CD4-positive, alpha-beta T cell treated with Interleukin-1 beta for 1 hour (primary cell): ENCODE results near the gene ARFIP1.
"Not testable (repeated sequence)": the region's sequence is repeated elsewhere in the genome, so short reads cannot be mapped to it uniquely, and the experiment has no call there.

Experiments used
- DNase-seq, 2 donors: peaks; one replicate each; pipeline ENCODE4 v3.0.0-alpha.2; 2020 to 2022

The ARFIP1 gene, protein sequence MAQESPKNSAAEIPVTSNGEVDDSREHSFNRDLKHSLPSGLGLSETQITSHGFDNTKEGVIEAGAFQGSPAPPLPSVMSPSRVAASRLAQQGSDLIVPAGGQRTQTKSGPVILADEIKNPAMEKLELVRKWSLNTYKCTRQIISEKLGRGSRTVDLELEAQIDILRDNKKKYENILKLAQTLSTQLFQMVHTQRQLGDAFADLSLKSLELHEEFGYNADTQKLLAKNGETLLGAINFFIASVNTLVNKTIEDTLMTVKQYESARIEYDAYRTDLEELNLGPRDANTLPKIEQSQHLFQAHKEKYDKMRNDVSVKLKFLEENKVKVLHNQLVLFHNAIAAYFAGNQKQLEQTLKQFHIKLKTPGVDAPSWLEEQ

DNA sequence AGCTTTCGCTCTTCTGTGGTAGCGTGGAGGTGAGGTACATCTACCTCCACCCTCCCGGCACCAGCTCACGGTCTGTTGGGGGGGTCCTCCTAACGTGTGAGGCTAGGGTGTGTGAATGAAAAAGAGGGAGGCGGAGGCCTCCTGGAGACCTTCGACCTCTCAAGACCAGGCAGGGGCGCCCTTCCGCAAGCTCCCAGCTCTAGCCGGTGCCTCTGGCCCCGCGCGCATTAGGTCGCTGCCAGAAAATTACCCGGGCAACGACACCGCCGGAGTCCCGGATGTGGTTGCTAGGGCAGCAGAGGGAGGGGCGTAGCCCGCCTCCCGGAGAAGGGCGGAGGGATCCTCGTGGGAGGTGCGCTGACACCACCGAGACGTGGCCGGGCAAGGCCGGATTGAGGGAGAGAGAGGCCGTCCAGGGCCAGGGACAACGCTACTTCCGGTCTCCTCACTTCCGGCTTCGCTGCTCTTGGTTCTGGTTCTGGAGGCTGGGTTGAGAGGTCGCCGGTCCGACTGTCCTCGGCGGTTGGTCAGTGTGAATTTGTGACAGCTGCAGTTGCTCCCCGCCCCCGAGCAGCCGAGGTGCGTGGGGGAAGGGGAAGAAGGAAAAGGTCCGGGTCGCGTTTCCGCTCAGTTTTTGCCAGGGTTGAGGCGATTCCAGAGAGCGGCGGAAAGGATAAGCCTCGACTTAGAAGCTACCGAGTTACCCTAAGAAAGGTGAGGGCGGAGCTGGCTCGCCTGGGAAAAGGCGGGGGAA is at the start of gene ARFIP1, which contains the start of gene TIGD4:
Gene ARFIP1 (plus strand): TSS at position 442 of the 754 bp plus-strand sequence. CDS start 49,680 bp downstream, outside the sequence.
Gene TIGD4 (minus strand): TSS at position 218 of the 754 bp plus-strand sequence. CDS start 8,726 bp downstream, outside the sequence.
- DNase-seq = peak; percentile 93 to 95

DNA sequence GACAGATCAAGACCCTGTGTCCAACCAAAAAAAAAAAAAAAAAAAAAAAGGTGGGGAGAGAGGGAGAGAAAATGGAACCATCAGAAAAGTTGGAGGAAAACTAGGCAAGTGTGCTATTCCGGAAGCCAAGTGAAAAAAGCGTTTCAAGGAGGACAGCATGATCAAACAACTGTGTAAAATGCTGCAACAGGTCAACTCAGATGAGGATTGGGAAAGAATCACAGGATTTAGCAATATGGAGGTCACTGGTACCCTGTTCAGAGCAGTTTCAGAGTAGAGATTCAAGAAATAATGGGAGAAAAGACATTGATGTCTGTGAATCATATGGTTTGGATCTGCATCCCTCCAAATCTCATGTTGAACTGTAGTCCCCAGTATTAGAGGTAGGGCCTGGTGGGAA is 47.8 kb upstream of the ARFIP1 start:
- no peak for DNase-seq

DNA sequence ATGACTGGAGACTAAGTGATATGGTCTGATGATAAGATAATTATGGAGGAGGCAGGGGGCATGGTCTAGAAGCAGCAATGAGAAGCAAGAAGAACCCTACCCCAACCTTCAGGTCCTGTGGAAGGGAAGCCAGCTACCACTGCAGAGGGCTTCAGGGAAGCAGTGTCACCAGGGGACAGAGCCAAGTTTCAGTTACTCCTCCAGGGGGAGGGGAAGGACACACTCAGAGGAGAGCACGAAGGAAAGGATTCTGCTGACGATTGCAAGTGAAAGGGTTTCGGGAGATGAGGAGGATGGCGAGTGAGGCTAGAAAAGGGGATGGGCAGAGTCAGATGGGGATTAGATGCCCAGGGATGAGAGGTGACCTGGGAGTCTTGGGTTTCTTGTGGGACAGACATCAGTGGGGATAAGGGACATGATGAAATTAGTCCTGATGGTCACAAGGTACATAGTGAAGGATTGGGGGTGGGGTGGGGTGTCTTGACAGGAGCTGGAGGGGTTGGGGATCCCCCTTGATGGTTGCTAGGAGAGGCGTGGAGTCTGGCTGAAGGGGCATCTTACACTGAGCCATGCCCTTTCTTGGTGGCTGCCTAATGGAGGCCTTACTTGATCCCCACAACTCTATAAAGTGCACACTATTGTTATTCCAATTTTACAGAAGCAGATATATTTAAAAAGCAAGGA is 45.6 kb upstream of the ARFIP1 start:
- no peak for DNase-seq

DNA sequence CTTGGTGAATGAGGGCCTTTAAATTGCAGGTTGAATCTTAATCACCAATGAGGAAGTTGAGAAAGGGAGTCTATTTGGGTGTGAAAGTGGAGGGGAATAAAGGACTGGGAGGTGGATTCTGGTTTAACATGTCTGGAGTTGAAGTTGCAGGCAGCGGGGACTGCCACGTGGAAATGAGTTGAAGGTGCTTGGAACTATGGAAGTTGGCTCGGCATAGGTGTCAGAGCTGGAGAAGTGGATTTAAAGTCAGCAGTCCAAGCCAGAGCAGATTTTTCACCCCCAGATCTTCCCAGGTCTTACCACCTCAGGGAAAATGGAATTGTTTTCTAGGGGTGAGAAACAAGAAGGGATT is 45.1 kb upstream of the ARFIP1 start:
- DNase-seq = no peak

DNA sequence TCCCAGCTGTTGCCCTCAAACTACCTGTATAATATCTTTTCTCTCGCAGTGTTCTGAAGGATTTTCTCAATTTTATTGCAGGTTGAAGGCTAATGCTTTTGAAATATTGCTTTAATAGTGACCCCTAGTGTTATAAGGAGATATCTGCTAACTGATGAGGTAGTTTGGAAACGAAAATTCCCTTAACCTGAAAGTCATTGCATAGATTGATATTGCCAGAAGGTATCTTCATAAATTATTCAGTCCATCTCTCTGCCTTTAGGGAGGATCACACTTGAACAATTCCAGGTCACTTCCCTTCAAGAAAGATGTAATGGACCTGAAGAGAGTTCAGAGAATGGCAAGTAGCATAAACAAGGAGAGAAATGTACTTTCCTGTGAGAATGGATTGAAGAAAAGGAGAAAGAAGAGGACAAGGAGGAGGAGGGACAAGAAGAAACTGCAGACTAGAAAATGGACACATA is 44.3 kb upstream of the ARFIP1 start:
- peak in 1 of 2 donors; percentile 37 for DNase-seq

DNA sequence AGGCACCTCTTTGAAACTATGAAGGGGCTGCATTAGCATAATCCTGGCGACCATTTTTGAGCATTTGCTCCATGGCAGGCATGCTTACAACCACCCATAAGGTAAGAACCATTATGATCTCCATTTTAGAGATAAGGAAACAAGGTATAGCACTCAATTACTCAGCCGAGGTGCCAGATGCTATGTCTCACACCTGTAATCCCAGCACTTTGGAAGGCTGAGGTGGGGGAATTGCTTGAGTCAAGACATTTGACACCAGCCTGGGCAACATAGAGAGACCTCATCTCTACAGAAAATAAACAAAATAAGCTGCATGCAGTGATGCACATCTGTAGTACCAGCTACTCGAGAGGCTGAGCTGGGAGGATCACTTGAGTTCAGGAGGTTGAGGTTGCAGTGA is 43.8 kb upstream of the ARFIP1 start:
- no peak for DNase-seq

DNA sequence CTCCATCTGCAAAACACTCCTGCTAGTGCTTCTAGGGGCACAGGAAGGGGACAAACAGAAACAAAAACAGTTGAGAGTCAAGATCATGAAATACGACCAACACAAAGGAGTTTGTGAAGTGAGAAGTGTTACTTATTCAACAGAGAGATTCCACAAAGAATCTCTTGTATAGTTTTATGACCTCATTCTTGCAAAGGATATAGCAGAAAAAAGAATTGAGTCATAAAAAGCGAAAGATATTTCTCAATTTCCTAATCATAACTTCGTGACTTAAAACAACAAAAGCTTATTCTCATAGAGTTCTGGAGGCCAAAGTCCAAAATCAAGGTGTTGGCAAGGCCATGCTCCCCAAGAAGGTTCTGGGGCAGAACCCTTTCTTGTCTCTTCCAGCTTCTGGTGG is 40.9 kb upstream of the ARFIP1 start:
- no peak for DNase-seq

DNA sequence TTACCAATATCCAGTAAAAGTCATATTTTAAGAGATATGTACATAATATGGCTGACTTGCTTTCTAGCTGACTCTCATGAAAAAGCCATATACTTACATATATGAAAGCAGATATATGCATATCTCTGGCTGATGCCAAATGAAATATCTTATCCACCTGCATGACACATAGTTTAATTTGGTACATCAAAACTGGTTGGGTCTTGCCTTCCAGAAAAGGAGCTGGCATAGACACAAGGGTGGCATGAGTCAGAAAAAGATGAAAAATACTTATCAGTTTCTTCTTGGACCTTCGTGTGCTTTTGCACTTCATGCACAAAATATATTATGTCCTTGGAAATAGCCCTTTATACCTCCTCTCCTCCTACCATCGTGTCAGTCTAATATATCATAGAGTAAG is 32.3 kb upstream of the ARFIP1 start:
- no peak for DNase-seq

DNA sequence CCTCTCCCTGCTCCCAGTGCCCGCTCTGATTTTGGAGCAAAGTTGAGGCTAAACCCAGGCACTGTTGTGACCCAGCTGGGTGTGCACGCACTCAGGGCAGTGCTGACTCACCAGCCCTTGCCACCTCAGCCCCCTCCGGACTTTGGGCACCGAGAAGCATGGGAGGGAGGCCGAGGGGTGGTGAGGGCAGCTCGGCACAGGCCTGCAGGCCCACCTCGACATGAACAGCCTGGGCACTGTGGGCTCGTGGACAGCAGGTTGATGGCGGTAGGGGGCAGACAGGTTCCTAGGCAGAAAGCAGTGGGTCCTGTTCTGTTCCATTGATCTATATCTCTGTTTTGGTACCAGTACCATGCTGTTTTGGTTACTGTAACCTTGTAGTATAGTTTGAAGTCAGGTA is 31.1 kb upstream of the ARFIP1 start:
- no peak for DNase-seq

DNA sequence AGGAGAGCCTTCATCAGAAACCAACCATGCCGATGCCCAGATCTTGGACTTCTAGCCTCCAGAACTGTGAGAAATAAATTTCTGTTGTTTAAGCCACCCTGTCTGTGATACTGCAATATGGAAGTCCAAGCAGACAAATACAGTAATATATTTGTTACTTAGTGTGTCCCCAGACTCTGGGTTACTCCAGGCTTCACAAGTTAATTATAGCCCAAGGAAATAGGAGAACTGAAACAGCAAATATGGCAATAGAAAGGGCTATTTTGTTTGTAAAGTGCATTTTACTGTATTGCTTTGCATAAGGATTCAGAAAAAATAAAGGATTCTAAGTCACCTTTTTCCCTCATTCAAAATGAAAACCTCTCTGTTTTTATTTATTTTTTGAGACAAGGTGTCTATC is 16.0 kb upstream of the ARFIP1 start:
- no peak for DNase-seq

DNA sequence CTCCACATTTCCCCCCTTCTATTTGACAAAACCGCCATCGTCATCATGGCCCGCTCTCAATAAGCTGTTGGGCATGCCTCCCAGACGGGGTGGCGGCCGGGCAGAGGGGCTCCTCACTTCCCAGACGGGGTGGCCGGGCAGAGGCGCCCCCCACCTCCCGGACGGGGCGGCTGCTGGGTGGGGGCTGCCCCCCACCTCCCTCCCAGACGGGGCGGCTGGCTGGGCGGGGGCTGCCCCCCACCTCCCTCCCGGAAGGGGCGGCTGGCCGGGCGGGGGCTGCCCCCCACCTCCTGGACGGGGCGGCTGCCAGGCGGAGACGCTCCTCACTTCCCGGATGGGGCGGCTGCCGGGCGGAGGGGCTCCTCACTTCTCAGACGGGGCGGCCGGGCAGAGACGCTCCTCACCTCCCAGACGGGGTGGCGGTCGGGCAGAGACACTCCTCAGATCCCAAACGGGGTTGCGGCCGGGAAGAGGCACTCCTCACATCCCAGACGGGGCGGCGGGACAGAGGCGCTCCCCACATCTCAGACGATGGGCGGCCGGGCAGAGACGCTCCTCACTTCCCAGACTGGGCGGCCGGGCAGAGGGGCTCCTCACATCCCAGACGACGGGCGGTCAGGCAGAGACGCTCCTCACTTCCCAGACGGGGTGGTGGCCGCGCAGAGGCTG is 14.6 kb upstream of the ARFIP1 start:
- DNase-seq = not testable (repeated sequence)

DNA sequence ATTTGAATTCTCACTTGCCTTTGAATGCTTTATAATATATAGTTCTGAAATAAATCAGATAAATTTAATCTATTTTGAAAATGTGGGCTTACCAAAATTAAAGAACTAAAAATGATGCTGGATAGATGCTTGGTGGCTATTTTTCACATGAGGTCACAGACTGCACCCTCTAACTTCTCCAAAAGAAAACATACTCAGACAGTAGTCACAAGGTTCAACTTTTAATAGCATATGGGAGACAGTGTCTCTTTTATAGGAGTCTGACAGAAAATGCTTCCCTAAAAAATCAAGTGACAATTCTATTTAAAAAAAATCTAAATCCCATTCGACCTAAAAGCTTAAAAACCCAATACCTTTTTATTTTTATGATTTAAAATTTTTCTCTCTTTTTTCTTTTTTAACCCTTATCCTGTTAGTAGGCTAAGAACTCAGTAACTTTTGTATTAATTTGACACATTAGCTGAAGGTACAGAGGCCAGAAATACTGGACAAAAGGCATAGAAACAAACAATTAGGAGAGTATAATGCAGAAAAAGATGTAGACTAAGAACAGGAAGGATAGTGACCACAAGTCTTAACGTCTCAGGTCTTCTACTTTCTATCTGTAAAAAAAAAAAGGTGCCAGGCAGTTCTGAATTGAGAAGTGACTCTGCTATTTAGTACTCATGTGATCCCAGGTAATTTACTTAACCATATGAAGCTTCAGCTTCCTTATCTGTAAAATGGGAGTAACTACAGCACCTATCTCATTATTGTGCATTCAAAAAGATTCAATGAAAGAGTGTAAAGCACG is 7.8 kb upstream of the ARFIP1 start:
- DNase-seq = no peak

DNA sequence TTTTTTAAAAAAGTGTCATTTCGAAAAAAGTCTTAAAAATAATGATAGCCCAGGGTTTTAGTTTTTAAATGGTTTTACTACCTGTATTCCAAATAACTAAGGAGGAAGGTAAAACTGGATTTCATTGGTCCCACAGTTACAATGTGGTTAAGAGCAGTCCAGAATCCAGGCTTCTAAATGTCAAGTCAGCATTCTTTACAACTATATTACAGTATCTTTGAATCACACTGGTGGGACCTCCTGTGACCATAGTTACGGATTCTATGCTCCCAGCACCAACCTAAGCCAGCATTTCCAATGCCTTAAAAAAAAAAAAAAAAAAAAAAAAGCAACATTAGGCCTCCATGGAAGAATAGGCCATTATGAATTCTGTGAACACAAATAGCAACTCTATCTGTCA is 6.4 kb upstream of the ARFIP1 start:
- DNase-seq = no peak

DNA sequence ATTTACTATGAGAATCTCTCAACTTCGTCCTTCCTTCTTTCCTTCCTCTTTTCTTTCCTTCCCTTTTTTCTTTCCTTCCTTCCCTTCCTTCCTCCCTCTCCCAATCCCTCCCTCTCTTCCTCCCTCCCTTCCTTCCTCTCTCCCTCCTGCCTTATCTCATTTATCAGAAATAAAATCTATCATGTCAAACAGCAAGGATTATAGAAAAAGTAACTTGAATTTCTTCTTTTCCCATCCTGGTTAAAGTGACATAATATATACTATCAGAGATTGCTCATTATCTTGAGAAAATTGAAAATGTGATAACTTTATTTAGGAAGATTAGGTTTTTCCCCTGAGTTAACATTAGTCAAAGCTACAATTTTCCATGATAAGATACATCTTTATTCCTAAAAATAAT is 5.8 kb upstream of the ARFIP1 start:
- no peak for DNase-seq

DNA sequence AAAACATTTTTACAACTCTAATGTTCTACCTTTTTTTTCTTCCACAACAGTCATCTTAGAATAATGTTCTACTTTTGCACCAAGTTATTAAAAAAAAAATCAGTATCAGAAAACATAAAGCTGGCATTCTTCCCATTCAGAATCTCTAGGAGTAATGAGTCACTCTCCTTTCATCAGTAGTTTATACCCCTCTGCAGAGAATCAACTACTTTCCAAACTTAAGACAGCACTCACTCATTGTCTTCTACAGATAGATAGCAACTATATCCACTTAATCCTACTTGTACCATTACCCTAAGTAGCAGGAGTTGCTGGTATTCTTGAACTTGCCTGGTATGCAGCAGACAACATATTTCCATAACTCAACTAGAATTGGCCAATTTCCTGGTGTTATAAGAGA is 3.4 kb upstream of the ARFIP1 start:
- no peak for DNase-seq

DNA sequence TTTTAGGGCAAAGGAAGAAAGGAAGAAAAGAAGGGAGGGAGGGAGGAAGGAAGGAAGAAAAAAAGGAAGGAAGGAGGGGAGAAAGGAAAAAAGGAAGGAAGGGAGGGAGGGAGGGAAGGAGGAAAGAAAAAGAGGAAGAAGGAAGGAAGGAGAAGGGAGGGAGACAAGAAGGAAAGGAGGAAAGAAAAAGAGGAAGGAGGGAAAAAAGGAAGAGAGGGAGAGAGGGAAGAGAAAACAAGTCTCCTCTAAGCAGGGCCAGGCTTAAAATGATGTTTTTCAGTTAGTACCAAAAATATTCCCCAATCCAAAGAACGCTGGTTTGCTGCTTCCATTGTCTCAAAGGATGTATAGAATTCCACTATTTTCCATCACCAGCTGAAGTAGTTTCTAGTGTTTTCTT is 2.3 kb upstream of the ARFIP1 start:
- DNase-seq = no peak

DNA sequence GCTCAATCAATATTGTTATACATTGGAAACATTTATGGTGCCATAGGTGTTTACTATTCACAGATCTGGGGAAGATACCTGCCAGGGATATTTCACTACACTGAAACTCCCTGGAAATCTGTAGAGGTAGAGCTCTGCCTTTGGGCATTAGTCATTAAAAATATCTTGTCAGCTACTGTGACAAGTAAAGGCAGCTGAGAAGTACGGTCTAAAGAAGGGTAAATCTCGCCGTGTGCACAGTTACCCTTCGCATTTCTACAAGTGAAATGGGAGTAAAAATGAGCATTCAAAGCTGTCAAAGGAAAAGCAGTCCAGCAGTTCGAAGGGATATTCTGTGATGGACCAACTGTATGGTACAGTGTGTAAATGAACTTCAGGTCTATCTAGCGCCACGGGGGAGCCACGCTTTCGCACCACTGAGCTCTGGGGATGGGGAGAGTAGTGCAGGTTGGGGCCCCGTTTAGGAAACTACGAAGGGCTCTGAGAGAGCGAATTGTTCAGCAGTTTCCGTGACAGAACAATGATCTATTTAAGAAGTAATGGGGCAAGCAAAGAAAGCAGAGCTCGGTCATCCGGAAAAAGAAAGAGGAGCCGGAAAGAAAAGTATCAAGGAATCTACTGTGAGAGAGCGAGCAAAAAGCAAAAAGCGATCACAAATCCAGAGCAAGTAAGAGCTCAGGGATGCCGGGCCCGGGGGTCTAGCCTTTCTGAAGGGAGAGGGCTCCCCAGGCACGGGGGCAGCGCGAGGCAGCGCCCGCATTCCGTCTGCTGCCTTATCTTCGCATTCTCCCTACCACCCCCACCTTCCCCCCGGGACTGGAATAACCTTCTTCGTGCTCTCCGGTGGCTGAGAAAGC is 870 bp upstream of the ARFIP1 start:
- peak; percentile 15 to 35 for DNase-seq

DNA sequence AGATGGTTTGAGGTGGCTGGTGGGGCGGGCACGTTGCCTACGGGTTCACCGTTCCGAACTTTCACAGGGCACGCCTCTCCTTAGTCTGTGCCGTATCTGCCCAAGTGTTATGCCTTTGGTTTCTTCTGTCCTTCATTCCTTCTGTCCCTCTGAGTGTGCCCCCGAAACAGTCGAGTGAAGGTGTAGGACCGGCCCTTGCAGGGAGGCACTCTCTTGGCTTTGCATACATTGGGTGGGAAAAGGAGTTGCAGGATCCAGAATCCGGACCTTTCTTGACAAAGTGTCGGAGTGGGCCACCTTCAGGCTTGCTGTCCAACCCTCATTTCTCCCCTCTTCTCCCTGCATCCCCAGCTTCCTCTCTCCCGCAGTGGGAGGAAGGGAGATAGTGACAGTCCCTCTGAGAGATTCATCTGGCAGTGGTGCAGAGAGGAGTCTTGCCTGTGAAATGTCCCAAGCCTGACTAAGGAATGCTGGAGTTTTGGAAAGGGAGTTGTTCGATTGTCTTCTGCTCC is 569 bp downstream of the ARFIP1 start:
- DNase-seq = no peak

DNA sequence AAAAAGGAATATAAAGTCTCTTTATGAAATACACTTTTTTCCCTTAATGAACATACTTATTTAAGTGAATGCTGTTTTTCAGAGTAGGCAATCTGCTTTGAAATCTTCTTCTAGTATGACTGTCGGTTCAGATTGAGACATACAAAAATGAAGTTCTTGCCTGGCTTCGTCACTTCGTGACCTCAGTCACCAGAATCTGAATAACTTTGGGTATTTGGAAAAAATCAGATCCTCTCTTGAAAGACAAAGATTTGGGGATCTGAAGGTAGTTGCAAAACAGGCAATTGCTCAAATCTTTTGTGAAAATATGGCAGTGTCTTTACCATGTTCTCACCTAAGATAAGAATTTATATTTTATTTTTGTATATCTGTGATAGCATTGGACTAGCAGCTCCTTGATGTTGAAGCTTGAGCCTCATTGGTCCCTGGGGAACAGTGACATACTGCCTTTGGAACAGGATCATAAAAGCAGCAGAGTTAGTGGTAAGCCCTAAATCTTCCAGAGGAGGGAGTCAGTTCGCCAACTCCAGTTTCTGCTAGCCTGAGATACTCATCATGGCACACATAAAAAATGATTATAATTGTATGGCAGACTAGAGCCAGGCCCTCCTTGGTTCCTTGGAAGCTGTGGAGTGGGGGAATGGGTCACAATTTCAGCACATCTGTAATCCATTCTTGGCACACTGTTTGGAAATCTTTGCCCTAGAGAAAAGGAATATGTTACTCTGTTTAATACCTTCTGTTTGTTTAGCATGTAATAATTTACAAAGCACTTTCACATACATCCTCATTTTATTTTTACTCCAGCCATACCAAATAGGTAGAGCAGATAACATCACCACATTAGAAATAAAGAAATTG is 5.0 kb downstream of the ARFIP1 start:
- DNase-seq = no peak
